Measurements from ENCODE around the gene ADGRG6.

DNA sequence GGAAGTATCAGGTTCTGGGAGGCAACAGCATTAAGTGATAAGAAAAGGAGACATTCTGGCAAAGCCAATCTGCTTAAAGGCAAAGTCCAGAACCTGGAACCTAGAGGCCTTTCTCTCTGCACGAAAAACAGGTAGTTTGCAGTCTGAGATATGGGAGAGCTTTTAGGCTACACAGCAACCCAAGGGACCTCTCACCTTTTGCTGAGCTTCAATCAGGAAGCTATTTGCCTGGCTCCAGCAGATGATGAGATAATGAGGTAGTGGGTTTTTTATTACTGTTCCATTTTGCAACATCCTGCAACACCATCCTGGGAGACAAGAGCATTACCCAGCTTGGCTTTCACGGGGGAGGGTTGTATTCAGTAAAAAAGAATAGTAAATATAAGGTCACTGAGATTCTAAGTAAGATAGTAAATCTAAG lies 143.1 kb downstream of the ADGRG6 start:
- TF ChIP-seq, protein P1, sequence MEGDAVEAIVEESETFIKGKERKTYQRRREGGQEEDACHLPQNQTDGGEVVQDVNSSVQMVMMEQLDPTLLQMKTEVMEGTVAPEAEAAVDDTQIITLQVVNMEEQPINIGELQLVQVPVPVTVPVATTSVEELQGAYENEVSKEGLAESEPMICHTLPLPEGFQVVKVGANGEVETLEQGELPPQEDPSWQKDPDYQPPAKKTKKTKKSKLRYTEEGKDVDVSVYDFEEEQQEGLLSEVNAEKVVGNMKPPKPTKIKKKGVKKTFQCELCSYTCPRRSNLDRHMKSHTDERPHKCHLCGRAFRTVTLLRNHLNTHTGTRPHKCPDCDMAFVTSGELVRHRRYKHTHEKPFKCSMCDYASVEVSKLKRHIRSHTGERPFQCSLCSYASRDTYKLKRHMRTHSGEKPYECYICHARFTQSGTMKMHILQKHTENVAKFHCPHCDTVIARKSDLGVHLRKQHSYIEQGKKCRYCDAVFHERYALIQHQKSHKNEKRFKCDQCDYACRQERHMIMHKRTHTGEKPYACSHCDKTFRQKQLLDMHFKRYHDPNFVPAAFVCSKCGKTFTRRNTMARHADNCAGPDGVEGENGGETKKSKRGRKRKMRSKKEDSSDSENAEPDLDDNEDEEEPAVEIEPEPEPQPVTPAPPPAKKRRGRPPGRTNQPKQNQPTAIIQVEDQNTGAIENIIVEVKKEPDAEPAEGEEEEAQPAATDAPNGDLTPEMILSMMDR (conservative IDR thresholded peaks at IDR 0.05; ENCODE audit: low read length), result no peak
- no peak for TF ChIP-seq EZH2phosphoT487 (IDR thresholded peaks at IDR 0.05; ENCODE audit: borderline replicate concordance)
